HG03354 (cell line): ENCODE data around the gene USP19.

Experiments
- ATAC-seq: cut with Tn5 transposase; IDR thresholded peaks from one replicate; pipeline ENCODE4 v1.9.1; 2021; ENCODE audit warnings: mild to moderate bottlenecking; ENCODE audit not compliant: unreplicated experiment, poor library complexity, severe bottlenecking

USP19 gene

DNA sequence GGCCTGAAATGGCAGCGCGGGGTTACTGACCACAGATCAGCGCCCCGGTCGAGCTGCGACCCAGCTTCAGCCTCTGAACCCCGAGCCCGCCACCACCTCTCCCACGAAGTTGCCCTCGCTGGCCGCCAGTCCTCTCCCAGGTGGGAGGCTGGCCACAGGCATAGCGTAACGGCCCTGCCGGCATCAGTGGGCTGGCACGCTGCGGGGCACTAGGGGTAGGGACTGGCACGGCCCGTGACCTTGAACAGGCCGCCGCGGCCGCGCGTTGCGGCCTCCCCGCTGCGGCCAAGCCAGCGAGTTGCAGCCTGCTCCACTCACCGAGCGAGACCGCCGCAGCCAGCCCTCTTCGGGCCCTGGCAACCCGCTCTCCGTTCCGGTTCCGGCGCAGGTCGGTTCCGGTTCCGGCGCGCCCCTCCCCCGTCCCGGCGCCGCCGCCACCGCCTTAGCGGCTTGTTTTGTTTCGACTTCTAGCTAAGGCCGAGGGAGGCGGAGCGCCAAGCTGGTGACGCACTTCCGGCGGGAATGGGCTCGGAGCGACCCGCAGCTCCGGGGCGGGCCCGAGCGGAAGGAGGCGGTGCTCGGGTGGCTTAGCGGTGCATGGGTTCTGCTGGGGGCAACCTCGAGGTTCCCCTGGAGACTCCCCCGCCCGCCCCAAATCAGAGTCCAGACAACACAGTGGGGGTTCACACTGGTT, at the start of gene USP19:
Gene USP19 (minus strand): TSS at position 386 of the 694 bp plus-strand sequence. CDS start 1,678 bp downstream, outside the sequence.
- ATAC-seq, result peak; percentile 84

DNA sequence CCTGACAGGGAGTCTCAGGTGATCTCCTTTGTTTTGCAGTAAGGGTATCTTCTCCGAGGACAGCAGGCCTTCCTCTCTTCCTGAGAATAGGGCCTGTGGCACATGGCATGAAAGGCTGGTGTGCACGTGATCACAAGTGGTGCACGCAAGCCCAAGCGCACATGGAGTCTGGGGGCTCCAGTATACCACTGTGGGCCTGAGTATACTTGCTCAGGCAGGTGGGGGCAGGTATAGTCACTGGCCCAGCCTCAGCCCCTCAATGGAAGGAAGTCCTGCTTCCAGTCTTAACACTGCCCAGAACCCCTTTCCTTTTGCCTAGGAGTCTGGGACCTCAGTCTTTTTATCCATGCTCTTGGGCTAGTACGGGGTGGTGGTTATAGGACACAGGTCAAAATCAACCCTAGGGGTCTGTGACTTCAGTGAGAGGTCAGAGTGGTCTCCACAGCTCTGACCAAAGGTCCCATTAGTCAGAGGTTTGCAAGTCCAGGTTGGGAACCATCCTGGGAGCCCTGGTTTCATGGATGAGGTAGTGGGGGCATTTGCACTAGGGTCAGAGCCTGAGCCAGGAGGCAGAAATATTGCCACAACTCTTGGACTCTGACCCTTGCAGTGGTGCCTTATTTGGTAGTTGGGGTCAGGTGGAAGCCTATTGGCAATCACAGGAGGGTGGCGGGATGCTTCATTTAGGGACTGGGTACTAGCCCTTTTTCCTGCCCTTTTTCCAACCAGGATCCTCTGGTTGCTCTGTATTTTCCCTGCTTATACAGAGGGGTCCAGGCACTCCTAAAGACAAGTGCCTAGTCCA, 46.3 kb upstream of the USP19 start:
- ATAC-seq, result no peak

GRCh38 chr3:49165771-49166751, 45.4 kb upstream of the USP19 start, which contains the start of gene CCDC71:
Gene CCDC71 (minus strand): TSS chr3:49166331. CDS start chr3:49164208, 2,123 bp downstream.
- peak; percentile 83 for ATAC-seq

DNA sequence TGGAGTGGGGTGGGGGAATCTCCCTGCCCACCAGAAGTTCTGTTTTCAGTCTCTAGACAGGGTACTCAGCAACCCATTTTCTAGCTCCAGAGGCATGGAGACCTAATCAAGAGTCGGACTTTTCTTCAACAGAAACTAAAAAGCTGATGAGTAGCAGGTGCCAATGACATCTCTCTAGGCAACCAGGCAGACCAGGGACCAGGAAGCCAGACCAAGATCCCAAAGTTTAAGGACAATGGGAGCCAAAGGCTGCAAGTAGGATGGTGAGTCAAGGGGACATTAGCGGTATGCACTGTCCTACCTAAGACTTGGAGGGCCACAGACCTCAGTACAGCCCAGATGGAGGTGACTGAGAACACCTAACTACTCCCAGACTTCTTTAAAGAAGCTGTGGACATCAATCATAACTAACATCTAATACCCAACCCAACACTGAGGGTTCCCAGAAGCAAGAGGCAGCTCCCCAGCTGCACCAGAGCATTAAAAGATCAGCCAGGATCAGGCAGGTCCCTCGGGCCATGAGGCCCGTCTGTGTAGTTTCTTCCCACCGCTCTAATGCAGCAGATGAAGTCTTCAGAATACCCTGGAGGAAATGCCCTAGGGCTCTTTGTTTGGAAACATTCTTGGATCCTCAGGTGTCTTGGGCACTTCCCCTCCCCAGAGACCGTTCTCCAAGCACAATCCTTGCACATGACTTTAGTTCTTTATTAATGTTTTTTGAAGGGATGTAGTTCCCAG, 44.5 kb upstream of the USP19 start:
- ATAC-seq, result no peak

DNA sequence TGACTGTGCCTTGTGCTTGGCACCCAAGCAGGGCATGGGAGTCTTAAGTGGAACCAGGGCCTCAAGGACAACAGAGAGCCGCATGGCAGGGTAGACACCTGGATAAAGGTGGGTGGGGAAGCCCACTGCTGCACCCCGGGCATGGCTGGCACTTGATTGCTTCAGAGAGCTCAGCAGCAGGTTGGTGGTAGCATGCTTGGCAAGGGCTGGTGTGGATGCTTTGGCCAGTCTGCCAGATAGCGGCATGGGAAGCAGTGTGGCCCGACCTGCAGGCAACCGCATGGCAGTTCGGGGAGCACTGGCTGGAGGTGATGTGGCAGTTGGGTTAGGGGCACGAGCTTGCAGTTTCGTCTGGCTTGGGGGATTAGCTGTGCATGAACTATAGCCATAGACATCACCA, 43.0 kb upstream of the USP19 start:
- no peak for ATAC-seq

- ATAC-seq, result no peak
Observed at GRCh38 chr3:49162751-49163419, 42.3 kb upstream of the USP19 start.

- no peak for ATAC-seq
Observed at GRCh38 chr3:49161808-49162530, 41.3 kb upstream of the USP19 start.

GRCh38 chr3:49161197-49161596, 40.6 kb upstream of the USP19 start:
- no peak for ATAC-seq

- no peak for ATAC-seq
Observed at GRCh38 chr3:49158792-49159191, 38.2 kb upstream of the USP19 start.

- no peak for ATAC-seq
Observed at GRCh38 chr3:49158103-49158709, 37.6 kb upstream of the USP19 start.

DNA sequence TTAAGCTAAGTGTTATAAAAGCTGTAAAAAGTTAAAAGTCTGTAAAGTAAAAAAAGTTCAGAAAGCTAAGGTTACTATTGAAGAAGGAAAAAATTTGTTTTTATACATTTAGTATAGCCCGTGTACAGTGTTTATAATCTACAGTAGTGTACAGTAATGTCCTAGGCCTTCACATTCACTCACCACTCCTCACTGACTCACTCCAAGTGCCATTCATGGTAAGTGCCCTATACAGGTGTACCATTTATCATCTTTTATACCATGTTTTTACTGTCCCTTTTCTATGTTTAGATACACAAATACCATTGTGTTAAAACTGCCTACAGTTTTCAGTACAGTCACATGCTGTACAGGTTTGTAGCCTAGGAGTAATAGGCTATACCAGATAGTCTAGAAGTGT, 36.7 kb upstream of the USP19 start:
- no peak for ATAC-seq

GRCh38 chr3:49153349-49153912, 32.8 kb upstream of the USP19 start:
- ATAC-seq, result no peak

DNA sequence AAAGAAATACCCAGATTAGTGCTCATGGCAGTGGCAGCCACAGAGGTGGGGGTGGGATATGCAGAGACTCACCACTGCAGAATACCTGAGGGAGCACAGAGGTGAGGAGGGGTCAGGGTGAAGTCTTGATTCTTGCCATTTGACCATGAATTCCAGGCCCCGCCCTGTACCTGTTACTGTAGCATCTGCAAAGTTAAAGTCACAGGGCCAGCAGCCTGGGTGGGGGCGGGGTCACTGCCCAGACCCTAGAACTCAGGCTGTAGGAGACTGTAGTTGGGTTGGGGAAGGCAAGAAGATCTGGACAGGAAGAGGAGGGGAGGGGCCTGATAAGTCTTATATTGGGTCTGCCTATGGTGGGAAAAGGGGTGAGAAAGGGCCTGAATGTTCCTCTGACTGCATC, 31.0 kb upstream of the USP19 start:
- ATAC-seq, result no peak

GRCh38 chr3:49148159-49148558, 27.5 kb upstream of the USP19 start:
- no peak for ATAC-seq

- no peak for ATAC-seq
Observed at GRCh38 chr3:49140080-49140479, 19.5 kb upstream of the USP19 start.

- no peak for ATAC-seq
Observed at GRCh38 chr3:49135499-49135898, 14.9 kb upstream of the USP19 start.

- no peak for ATAC-seq
Observed at GRCh38 chr3:49134471-49135265, 14.0 kb upstream of the USP19 start.
